K562 (cell line): ENCODE measurements around the gene PIP4K2C. TPM values are rescaled to one million over a fixed set of nuclear protein-coding genes. Genes with fewer than 3 reads are reported as not detected.

Experiments
- ATAC-seq: fragments of 200-7000 bp; cut with Tn5 transposase; 3 replicates; pipeline ENCODE4 v1.9.1; 2020; ENCODE audit warnings: moderate library complexity
- BruUV-seq: library from RNA; stranded (reverse); fragments of 400-500 nt; replicated peaks from 2 replicates; lab custom pipeline; 2021; lab: Mats Ljungman, UMichigan
- CTCF ChIA-PET: fragments of 300-600 bp; formaldehyde crosslinking; extraction: SDS; loops from one replicate; lab custom pipeline; 2021; ENCODE audit warnings: low intra/inter-chr PET ratio; lab: Yijun Ruan, JAX
- POLR2A ChIA-PET: fragments of 300-600, 350-650 bp; sonication (Branson Sonifier 250); formaldehyde crosslinking; extraction: SDS; loops from one replicate; lab custom pipeline; 2021; ENCODE audit warnings: antibody characterized with exemption, inconsistent platforms; lab: Yijun Ruan, JAX
- DNase-seq, 4 experiments: peaks; one replicate each; pipeline versions ENCODE4 v3.0.0 to v3.0.0-alpha.2; 2011 to 2018; ENCODE audit warnings: low spot score in 3 of 4, mixed read lengths in 3 of 4; ENCODE audit errors: extremely low read depth in 1 of 4
- FAIRE-seq: peaks from 2 replicates; lab custom pipeline; 2011; peaks lifted over from hg19 to GRCh38; lab: Jason Lieb, UNC
- H2AFZ ChIP-seq: 2 replicates; pipeline ENCODE4 v1.6.0; 2011; ENCODE audit warnings: low read depth, low read length, control low read depth, inconsistent platforms
- H3K27ac ChIP-seq: fragments of 200-600 bp; 3 replicates; pipeline ENCODE4 v1.8.0; 2011; ENCODE audit warnings: low read depth, mild to moderate bottlenecking, control low read depth, inconsistent platforms, low read length, moderate library complexity, mixed read lengths; ENCODE audit errors: extremely low read depth
- H3K27me3 ChIP-seq, 2 experiments: fragments of 300-600 bp in 1 of 2; 2 replicates in 1 of 2; 3 replicates in 1 of 2; pipeline versions ENCODE4 v1.6.0 to v1.8.0; 2011; ENCODE audit warnings: inconsistent platforms in 2 of 2, low read length in 2 of 2, mild to moderate bottlenecking in 1 of 2, mixed read lengths in 1 of 2, moderate library complexity in 1 of 2; ENCODE audit not compliant: control insufficient read depth in 2 of 2, insufficient read depth in 2 of 2
- H3K36me3 ChIP-seq: fragments of 300-600 bp; 3 replicates; pipeline ENCODE4 v1.8.0; 2011; ENCODE audit warnings: mild to moderate bottlenecking, low read length, inconsistent platforms; ENCODE audit not compliant: control insufficient read depth, insufficient read depth
- H3K4me1 ChIP-seq, 2 experiments: fragments of 200-600 bp in 1 of 2; replicated peaks in 1 of 2; 2 replicates in 1 of 2; 3 replicates in 1 of 2; pipeline versions ENCODE4 v1.5.1 to v1.8.0; 2011; ENCODE audit warnings: inconsistent platforms in 2 of 2, low read length in 2 of 2, mild to moderate bottlenecking in 1 of 2, mixed read lengths in 1 of 2, moderate library complexity in 1 of 2; ENCODE audit not compliant: control insufficient read depth in 2 of 2, insufficient read depth in 2 of 2
- H3K4me2 ChIP-seq: 2 replicates; pipeline ENCODE4 v1.6.1; 2011; ENCODE audit warnings: low read length, control low read depth, inconsistent platforms, mixed read lengths; ENCODE audit not compliant: insufficient read depth
- H3K4me3 ChIP-seq: fragments of 200-600 bp; sonication (generic), shearing (Covaris generic); 2 replicates; pipeline ENCODE4 v1.5.1; 2016; ENCODE audit warnings: control low read depth, inconsistent platforms
- H3K79me2 ChIP-seq: fragments of 200-600 bp; 3 replicates; pipeline ENCODE4 v1.8.0; 2011; ENCODE audit warnings: low read length, inconsistent platforms; ENCODE audit not compliant: control insufficient read depth, insufficient read depth
- H3K9ac ChIP-seq, 2 experiments: 2 replicates each; pipeline versions ENCODE4 v1.6.0 to v1.6.1; 2011; ENCODE audit warnings: low read depth in 2 of 2, low read length in 2 of 2, control low read depth in 1 of 2, inconsistent platforms in 1 of 2, mild to moderate bottlenecking in 1 of 2, mixed read lengths in 1 of 2; ENCODE audit not compliant: insufficient read depth in 1 of 2
- H3K9me1 ChIP-seq: one replicate; pipeline ENCODE4 v1.6.0; 2011; ENCODE audit warnings: inconsistent platforms, mild to moderate bottlenecking, low read length, moderate library complexity; ENCODE audit not compliant: control insufficient read depth, insufficient read depth
- H3K9me3 ChIP-seq: replicated peaks from 2 replicates; pipeline ENCODE4 v1.5.1; 2011; ENCODE audit warnings: low read depth, low read length, inconsistent platforms; ENCODE audit not compliant: control insufficient read depth, insufficient read depth
- H4K20me1 ChIP-seq: replicated peaks from 2 replicates; pipeline ENCODE4 v1.6.1; 2011; ENCODE audit warnings: low read length, inconsistent platforms, mixed read lengths; ENCODE audit not compliant: control insufficient read depth, insufficient read depth
- NCOA1 ChIP-seq: fragments of 450-650 bp; IDR thresholded peaks from 2 replicates; pipeline ENCODE4 v1.6.1; 2016; ENCODE audit warnings: low read depth
- NFIC ChIP-seq: fragments of 450-650 bp; IDR thresholded peaks from 2 replicates; pipeline ENCODE4 v1.6.1; 2017; ENCODE audit warnings: mild to moderate bottlenecking, inconsistent platforms
- NR2F6 ChIP-seq: fragments of 450-650 bp; formaldehyde crosslinking; IDR thresholded peaks from 2 replicates; pipeline ENCODE4 v1.4.0; 2020; ENCODE audit warnings: mild to moderate bottlenecking
- SOX6 ChIP-seq: fragments of 450-650 bp; IDR thresholded peaks from 2 replicates; pipeline ENCODE4 v1.6.1; 2014; ENCODE audit warnings: mild to moderate bottlenecking
- ZNF431 ChIP-seq: sonication (generic); formaldehyde crosslinking; IDR thresholded peaks from 2 replicates; pipeline ENCODE4 v1.8.0; 2022; ENCODE audit warnings: mild to moderate bottlenecking, missing genetic modification reagents
- ZNF551 ChIP-seq: fragments of 250-450 bp; sonication (Bioruptor Pico); IDR thresholded peaks from 2 replicates; pipeline ENCODE4 v1.5.0; 2021; ENCODE audit warnings: mild to moderate bottlenecking, moderate library complexity
- WGBS: fragments of 100-300 bp; shearing (Covaris generic); methylation state at CpG from one replicate; pipeline ENCODE4 v1.1.6; 2016; ENCODE audit warnings: low coverage, mixed read lengths; ENCODE audit not compliant: insufficient coverage; ENCODE audit errors: missing lambda C conversion rate; 5-methylcytosine and 5-hydroxymethylcytosine counted together
- in situ Hi-C: fragments of 300-500 bp; cut with MboI; formaldehyde crosslinking; loops from 4 replicates; pipeline ENCODE4 v1.15.0; 2018; ENCODE audit warnings: inconsistent platforms, mixed read lengths
- intact Hi-C: fragments of 100-400 bp; cut with micrococcal nuclease; formaldehyde crosslinking; loops from 2 replicates; pipeline ENCODE4 v1.14.2; 2022
- polyA plus RNA-seq, 8 experiments: library from polyadenylated mRNA; depleted of rRNA in 4 of 8; stranded (reverse) in 5 of 8; unstranded in 3 of 8; fragments of >200 nt; fragmentation: Nextera tagmentation in 2 of 8; fragmentation: Illumina TruSeq in 1 of 8; extraction: Ambion mirVana in 2 of 8; extraction: Trizol in 1 of 8; gene quantifications; 2 replicates each; pipeline versions ENCODE4 v1.2.1 to v1.2.3, GENCODE V29; 2011 to 2014; ENCODE audit warnings: inconsistent platforms in 1 of 8, missing spikeins in 1 of 8
- total RNA-seq, 7 experiments: library from RNA; depleted of rRNA in 6 of 7; stranded (reverse); fragments of >200 nt in 6 of 7; fragmentation: Illumina TruSeq in 2 of 7; extraction: Trizol in 2 of 7; gene quantifications; 2 replicates each; pipeline versions ENCODE4 v1.2.1 to v1.2.3, GENCODE V29; 2011 to 2021; ENCODE audit warnings: low replicate concordance in 1 of 7
- TF ChIP-seq, protein P1 (sequence below): IDR thresholded peaks from 2 replicates; pipeline ENCODE4 v1.6.1; 2012; ENCODE audit warnings: low read depth, low read length, improper control_type of control experiment, borderline replicate concordance
- TF ChIP-seq, protein P2 (sequence below): fragments of 450-650 bp; IDR thresholded peaks from 2 replicates; pipeline ENCODE4 v1.6.1; 2016; ENCODE audit warnings: missing biosample characterization, missing genetic modification characterization

Gene PIP4K2C
- total and polyA plus RNA-seq, 9 of the 15 experiments (the other 6 are each of a cell fraction or from before 2014, with no cell fraction given), result 9.0 to 41.4 (median 18.3) TPM

DNA sequence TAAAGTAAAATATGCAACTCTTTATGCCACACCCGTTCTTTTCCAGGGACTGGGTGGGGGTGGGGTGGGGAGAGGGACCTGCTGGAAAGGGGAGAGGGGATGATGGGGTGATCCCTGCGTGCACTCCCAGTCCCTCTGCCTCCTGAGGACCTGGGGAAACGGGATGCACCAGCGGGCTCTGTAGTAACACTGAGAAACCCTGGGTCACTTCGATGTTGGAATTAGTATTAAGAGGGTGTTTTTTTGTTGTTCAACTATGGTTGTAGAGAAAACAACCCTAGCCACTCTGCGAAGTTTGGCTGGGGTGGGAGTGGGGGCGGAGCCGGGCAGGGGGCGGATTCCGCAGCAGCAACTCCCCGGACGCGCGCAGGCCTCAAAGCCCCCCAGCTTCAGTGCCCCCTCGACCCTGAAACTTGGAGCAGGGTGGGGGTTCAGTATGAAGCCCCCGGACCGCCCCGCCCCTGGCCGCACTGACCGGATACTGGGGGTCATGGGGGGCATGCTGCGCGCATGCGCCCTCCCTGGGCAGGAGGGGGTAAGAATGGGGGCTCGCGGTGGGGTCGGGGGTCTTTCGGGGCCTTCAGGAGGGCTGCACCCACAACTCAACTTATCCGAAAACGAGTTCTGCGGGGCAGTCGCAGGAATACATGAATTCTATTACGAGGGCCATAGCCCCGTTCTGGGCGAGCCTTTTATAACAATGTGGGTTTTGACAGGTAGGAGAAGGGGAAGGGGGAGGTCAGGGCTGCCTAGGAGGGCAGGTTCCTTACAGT, 19.0 kb downstream of the PIP4K2C start (continued):
- TF ChIP-seq, protein P1, sequence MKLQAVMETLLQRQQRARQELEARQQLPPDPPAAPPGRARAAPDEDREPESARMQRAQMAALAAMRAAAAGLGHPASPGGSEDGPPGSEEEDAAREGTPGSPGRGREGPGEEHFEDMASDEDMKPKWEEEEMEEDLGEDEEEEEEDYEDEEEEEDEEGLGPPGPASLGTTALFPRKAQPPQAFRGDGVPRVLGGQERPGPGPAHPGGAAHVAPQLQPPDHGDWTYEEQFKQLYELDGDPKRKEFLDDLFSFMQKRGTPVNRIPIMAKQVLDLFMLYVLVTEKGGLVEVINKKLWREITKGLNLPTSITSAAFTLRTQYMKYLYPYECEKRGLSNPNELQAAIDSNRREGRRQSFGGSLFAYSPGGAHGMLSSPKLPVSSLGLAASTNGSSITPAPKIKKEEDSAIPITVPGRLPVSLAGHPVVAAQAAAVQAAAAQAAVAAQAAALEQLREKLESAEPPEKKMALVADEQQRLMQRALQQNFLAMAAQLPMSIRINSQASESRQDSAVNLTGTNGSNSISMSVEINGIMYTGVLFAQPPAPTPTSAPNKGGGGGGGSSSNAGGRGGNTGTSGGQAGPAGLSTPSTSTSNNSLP, result no peak
- TF ChIP-seq NR2F6 (CRISPR knock-in tag), result no peak
- TF ChIP-seq ZNF431 (CRISPR knock-in tag), result no peak
- no peak for TF ChIP-seq NCOA1
- no peak for TF ChIP-seq SOX6
- TF ChIP-seq, protein P2, sequence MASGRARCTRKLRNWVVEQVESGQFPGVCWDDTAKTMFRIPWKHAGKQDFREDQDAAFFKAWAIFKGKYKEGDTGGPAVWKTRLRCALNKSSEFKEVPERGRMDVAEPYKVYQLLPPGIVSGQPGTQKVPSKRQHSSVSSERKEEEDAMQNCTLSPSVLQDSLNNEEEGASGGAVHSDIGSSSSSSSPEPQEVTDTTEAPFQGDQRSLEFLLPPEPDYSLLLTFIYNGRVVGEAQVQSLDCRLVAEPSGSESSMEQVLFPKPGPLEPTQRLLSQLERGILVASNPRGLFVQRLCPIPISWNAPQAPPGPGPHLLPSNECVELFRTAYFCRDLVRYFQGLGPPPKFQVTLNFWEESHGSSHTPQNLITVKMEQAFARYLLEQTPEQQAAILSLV (tag), result no peak

GRCh38 chr12:57610554-57611107, 19.6 kb downstream of the PIP4K2C start:
- peak overlapping the region; percentile 90 for H2AFZ ChIP-seq
- H3K79me2 ChIP-seq, result peaks cover 2% of the 10 kb centered on the region; the same call in 2 of the 3 replicates
- ATAC-seq (no peak), FAIRE-seq (no peak), DNase-seq (no peak)
- POLR2A ChIA-PET, result interaction anchor here (0.6 to 1.2 kb wide), 5 partner anchors 10 to 95 kb away, joined by 3 to 4 read pairs (median 3); partner anchors contain the start of gene DDIT3
- intact Hi-C loops, result no loop called here
- H3K27me3 ChIP-seq, result no peaks in the 10 kb centered on the region
- no peaks in the 10 kb centered on the region for H3K9me3 ChIP-seq
- peak overlapping the region; percentile 68 for H3K4me2 ChIP-seq
- CTCF ChIA-PET, result no interaction called here
- peaks cover 54 to 62% of the 10 kb centered on the region in 2 experiments for H3K4me1 ChIP-seq
- H3K4me3 ChIP-seq, result peak overlapping the region; percentile 65; the same call in 1 of the 2 replicates
- no peaks in the 10 kb centered on the region for H4K20me1 ChIP-seq
- TF ChIP-seq NFIC (peak; percentile 58), ZNF551 (CRISPR knock-in tag) (no peak)
- peaks cover 4% of the 10 kb centered on the region for H3K9me1 ChIP-seq
- H3K9ac ChIP-seq, result peak overlapping the region; percentile 69 to 91; a peak in 3 of 4 replicates
- peaks cover 7% of the 10 kb centered on the region; the same call in 2 of the 3 replicates for H3K36me3 ChIP-seq
- in situ Hi-C loops, result no loop called here
- BruUV-seq, result no TSS peak
- 70% methylated on average over 19 of the region's 29 CpGs for WGBS
- peak overlapping the region; percentile 72; the same call in 2 of the 3 replicates for H3K27ac ChIP-seq
